ENCODE results near the gene EPHB2.
A peak's percentile ranks its signal among the peaks of the same experiment; 100 is the strongest.
"Not testable (repeated sequence)": the region's sequence is repeated elsewhere in the genome, so short reads cannot be mapped to it uniquely, and the experiment has no call there.

Gene EPHB2

GRCh38 chr1:22843441-22844183, 133.0 kb downstream of the EPHB2 start:
- DNase-seq, result not testable (repeated sequence)

- DNase-seq, result no peak
Measured at GRCh38 chr1:22844621-22845020, 134.0 kb downstream of the EPHB2 start.

GRCh38 chr1:22845398-22845935, 134.8 kb downstream of the EPHB2 start:
- no peak for DNase-seq

- peak; percentile 93 for DNase-seq
Measured at GRCh38 chr1:22846458-22846857, 135.8 kb downstream of the EPHB2 start.

- no peak for DNase-seq
Measured at GRCh38 chr1:22847249-22847648, 136.6 kb downstream of the EPHB2 start.

- DNase-seq, result no peak
Measured at GRCh38 chr1:22847709-22848108, 137.1 kb downstream of the EPHB2 start.

GRCh38 chr1:22848405-22848804, 137.8 kb downstream of the EPHB2 start:
- DNase-seq, result no peak

- no peak for DNase-seq
Measured at GRCh38 chr1:22849770-22850169, 139.1 kb downstream of the EPHB2 start.

GRCh38 chr1:22850281-22850680, 139.6 kb downstream of the EPHB2 start:
- no peak for DNase-seq

GRCh38 chr1:22850681-22851080, 140.0 kb downstream of the EPHB2 start:
- no peak for DNase-seq

- DNase-seq, result peak; percentile 63
Measured at GRCh38 chr1:22851517-22851916, 140.9 kb downstream of the EPHB2 start.

- no peak for DNase-seq
Measured at GRCh38 chr1:22852144-22852655, 141.6 kb downstream of the EPHB2 start.

- no peak for DNase-seq
Measured at GRCh38 chr1:22853651-22854185, 143.1 kb downstream of the EPHB2 start.

GRCh38 chr1:22854688-22855565, 144.3 kb downstream of the EPHB2 start:
- DNase-seq, result peak; percentile 6

- DNase-seq, result no peak
Measured at GRCh38 chr1:22855668-22856606, 145.3 kb downstream of the EPHB2 start.

GRCh38 chr1:22857661-22858060, 147.0 kb downstream of the EPHB2 start:
- DNase-seq, result no peak

GRCh38 chr1:22860414-22860800, 149.8 kb downstream of the EPHB2 start:
- DNase-seq, result no peak

- DNase-seq, result no peak
Measured at GRCh38 chr1:22860883-22861385, 150.3 kb downstream of the EPHB2 start.

GRCh38 chr1:22861764-22862440, 151.3 kb downstream of the EPHB2 start:
- DNase-seq, result peak; percentile 48

- no peak for DNase-seq
Measured at GRCh38 chr1:22862752-22863151, 152.1 kb downstream of the EPHB2 start.

GRCh38 chr1:22863766-22864165, 153.1 kb downstream of the EPHB2 start:
- DNase-seq, result no peak

All from inflammatory macrophage treated with lipopolysaccharide for 4 hours (primary cell).